ELR (cell line): ENCODE data around the gene TP53TG3F.
"Not testable (repeated sequence)": the region's sequence is repeated elsewhere in the genome, so short reads cannot be mapped to it uniquely, and the experiment has no call there.

Source experiments
- DNase-seq: peaks from one replicate; pipeline ENCODE4 v3.0.0-alpha.2; 2015; ENCODE audit warnings: low read depth

The TP53TG3F gene, protein sequence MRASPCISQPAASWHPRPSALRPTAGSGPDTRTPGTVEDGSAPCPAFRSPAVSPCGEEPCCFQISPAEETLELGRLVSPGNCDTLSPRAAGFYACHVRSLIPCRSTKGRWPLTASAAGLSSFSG

DNA sequence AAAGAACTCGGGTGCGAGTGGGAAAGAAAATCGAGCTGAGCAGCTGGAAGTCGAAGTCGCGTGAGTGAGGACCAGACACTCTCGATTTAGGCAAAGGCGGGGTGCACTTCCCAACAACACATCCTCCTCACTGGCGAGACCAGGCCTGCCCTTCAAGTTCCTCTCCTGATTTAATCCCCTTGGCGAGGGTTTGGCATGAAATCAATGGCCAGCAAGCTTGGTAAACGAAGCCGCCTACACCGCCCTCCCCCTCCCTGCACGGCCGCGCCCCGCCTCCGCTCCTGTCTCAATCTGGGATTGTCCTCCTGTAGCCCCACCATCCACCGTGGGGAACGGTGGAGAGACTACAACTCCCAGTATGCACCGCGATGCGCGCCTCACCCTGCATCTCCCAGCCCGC is at the start of gene TP53TG3F:
Gene TP53TG3F (plus strand): TSS at position 301 of the 400 bp plus-strand sequence. CDS start 68 bp downstream, at position 369.
- DNase-seq = not testable (repeated sequence)

DNA sequence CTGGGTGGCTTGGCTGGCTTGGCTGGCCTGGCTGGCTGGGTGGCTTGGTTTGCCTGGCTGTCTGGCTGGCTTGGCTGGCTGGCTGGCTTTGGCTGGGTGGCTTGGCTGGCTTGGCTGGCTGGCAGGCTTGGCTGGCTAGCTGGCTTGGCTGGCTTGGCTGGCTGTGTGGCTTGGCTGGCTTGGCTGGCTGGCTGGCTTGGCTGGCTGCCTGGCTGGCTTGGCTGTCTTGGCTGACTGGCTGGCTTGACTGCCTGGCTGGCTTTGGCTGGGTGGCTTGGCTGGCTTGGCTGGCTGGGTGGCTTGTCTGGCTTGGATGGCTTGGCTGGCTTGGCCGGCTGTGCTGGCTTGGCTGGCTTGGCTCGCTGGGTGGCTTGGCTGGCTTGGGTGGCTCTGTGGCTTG is 32.2 kb downstream of the TP53TG3F start:
- DNase-seq = not testable (repeated sequence)

DNA sequence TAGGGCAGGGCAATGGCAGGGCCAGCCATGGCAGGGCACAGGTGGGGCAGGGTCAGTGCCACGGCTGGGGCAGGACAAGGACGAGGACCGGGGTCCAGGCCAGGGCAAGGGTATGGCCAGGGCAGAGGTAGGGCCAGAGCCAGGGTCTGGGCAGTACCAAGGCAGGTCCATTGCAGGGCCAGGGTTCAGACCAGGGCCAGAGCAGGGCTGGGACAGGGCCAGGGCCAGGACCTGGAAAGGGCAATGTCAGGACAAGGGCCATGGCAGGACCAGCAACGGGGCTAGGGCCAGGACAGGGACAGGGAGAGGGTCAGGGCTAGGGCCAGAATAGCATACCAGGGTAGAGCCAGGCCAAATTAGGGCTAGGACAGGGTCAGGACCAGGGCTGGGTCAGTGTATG is 47.8 kb downstream of the TP53TG3F start:
- not testable (repeated sequence) for DNase-seq

DNA sequence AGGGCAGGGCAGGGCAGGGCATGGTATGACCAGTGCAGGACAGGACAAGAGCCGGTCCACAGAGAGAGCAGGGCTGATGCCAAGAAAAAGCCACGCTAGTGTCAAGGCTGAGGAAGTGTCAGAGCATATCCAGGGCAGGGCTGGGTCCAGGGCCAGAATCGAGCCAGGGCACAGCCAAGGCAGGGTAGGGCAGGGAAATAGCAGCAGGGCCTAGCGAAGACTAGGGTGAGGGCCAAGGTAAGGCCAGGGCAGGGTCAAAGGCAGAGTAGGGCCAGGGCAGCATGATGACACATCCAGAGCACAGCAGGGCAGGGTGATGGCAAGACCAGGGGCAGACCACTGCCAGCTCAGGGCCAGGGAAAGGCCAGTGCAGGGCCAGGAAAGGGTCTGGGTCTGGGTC is 49.7 kb downstream of the TP53TG3F start:
- not testable (repeated sequence) for DNase-seq

DNA sequence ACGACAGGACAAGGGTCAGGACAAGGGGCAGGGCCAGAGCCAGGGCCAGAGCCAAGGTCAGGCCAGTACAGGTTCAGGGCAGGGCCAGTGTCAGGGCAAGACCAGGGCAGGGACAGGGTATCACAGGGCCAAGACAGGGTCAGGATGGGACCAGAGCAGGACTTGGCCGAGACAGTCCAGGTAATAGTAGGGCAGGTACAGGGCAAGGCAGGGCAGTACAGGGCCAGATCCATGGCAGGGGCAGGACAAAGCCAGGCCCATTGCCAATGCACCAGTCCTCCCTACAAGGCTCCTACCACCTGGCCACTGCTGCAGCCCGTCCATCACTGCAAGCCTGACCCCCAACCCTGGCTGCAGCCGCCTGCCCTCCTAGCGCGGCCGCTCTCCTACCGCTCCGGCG is 50.5 kb downstream of the TP53TG3F start:
- not testable (repeated sequence) for DNase-seq
